Cardiac fibroblast (primary cell): ENCODE measurements around the gene KIAA0232.

ENCODE experiments used
- DNase-seq, 2 donors: peaks; one replicate each; pipeline versions ENCODE4 v3.0.0 to v3.0.0-alpha.2; 2010; ENCODE audit warnings: low read depth in 2 of 2
- H3K4me3 ChIP-seq, 2 donors: replicated peaks in 1 of 2; 1 replicate in 1 of 2; 2 replicates in 1 of 2; pipeline ENCODE4 v1.5.1; 2011; ENCODE audit warnings: low read depth in 2 of 2, low read length in 2 of 2, mild to moderate bottlenecking in 2 of 2, moderate library complexity in 1 of 2
- TF ChIP-seq, protein P1 (sequence below): IDR thresholded peaks from one replicate; pipeline ENCODE4 v1.5.1; 2011; ENCODE audit warnings: low read depth, mild to moderate bottlenecking, low read length, inconsistent platforms

Gene KIAA0232

GRCh38 chr4:6806924-6807626 is 24.5 kb downstream of the KIAA0232 start:
- H3K4me3 ChIP-seq = no peak overlapping the region
- TF ChIP-seq, protein P1, sequence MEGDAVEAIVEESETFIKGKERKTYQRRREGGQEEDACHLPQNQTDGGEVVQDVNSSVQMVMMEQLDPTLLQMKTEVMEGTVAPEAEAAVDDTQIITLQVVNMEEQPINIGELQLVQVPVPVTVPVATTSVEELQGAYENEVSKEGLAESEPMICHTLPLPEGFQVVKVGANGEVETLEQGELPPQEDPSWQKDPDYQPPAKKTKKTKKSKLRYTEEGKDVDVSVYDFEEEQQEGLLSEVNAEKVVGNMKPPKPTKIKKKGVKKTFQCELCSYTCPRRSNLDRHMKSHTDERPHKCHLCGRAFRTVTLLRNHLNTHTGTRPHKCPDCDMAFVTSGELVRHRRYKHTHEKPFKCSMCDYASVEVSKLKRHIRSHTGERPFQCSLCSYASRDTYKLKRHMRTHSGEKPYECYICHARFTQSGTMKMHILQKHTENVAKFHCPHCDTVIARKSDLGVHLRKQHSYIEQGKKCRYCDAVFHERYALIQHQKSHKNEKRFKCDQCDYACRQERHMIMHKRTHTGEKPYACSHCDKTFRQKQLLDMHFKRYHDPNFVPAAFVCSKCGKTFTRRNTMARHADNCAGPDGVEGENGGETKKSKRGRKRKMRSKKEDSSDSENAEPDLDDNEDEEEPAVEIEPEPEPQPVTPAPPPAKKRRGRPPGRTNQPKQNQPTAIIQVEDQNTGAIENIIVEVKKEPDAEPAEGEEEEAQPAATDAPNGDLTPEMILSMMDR = no peak
- DNase-seq = peak; percentile 19 to 42

DNA sequence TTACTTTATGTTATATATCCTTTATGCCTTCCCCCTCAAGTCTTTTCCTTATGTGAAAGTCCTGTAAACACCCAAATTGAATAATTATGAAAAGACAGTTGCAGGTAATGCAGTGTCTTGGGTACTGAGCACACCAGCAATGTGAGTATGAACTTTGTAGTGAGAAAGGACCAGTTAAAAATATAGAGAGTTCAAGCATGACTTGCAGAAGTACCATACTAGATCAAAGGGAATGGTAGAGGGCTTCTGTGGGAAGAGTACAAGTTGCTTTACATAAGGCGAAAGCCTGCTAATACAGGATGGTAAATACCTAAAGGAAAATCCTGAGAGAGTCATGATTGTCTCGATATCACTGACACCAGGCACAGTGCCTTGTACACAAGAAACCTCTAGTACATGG is 25.7 kb downstream of the KIAA0232 start:
- TF ChIP-seq, protein P1 = no peak
- H3K4me3 ChIP-seq = no peak overlapping the region
- no peak for DNase-seq

- TF ChIP-seq, protein P1 = no peak
- no peak for DNase-seq
- no peak overlapping the region for H3K4me3 ChIP-seq
Observed at GRCh38 chr4:6811165-6811564, 28.6 kb downstream of the KIAA0232 start.

GRCh38 chr4:6812766-6813165 is 30.2 kb downstream of the KIAA0232 start:
- DNase-seq = no peak
- TF ChIP-seq, protein P1 = no peak
- no peak overlapping the region for H3K4me3 ChIP-seq

GRCh38 chr4:6813725-6814124 is 31.2 kb downstream of the KIAA0232 start:
- TF ChIP-seq, protein P1 = no peak
- no peak overlapping the region for H3K4me3 ChIP-seq
- no peak for DNase-seq

- no peak overlapping the region for H3K4me3 ChIP-seq
- no peak for DNase-seq
- TF ChIP-seq, protein P1 = no peak
Observed at GRCh38 chr4:6815029-6815836, 32.7 kb downstream of the KIAA0232 start.
